B cell (primary cell): ENCODE data around the gene WDR46. TPM values are rescaled to one million over a fixed set of nuclear protein-coding genes. Genes with fewer than 3 reads are reported as not detected.

Experiments used
- ATAC-seq: fragments of 200-7000 bp; cut with Tn5 transposase; one replicate; pipeline ENCODE4 v1.10.0; 2021; ENCODE audit warnings: low read depth, mild to moderate bottlenecking, moderate number of reproducible peaks, moderate library complexity
- CTCF ChIA-PET: fragments of 350-600 bp; sonication (Branson Sonifier 250); formaldehyde crosslinking; loops from one replicate; lab custom pipeline; 2021; ENCODE audit warnings: antibody characterized with exemption, inconsistent platforms; lab: Charles Lee
- POLR2A ChIA-PET: fragments of 350-600 bp; sonication (Branson Sonifier 250); formaldehyde crosslinking; loops from one replicate; lab custom pipeline; 2021; ENCODE audit warnings: antibody characterized with exemption; lab: Charles Lee
- DNase-seq: peaks from one replicate; pipeline ENCODE4 v3.0.0; 2013
- H2AFZ ChIP-seq: 2 replicates; pipeline ENCODE4 v1.6.1; 2012; ENCODE audit warnings: mild to moderate bottlenecking, low read depth, low read length; ENCODE audit not compliant: insufficient read depth, poor library complexity, severe bottlenecking
- H3K27ac ChIP-seq, 2 donors: 1 replicate in 1 of 2; 2 replicates in 1 of 2; pipeline ENCODE4 v1.5.1; 2012 to 2013; ENCODE audit warnings: low read length in 2 of 2, mild to moderate bottlenecking in 2 of 2, moderate library complexity in 1 of 2
- H3K27me3 ChIP-seq, 4 experiments: fragments of 200-600 bp in 1 of 4; sonication (generic) in 1 of 4; replicated peaks in 1 of 4; 1 replicate in 2 of 4; 2 replicates in 2 of 4; pipeline versions ENCODE4 v1.6.1 to v1.7.0; 2013 to 2016; ENCODE audit warnings: low read length in 3 of 4, mild to moderate bottlenecking in 2 of 4, mixed read lengths in 1 of 4, moderate library complexity in 1 of 4; ENCODE audit not compliant: insufficient read depth in 4 of 4, control insufficient read depth in 3 of 4; ENCODE audit errors: control extremely low read depth in 1 of 4
- H3K36me3 ChIP-seq, 2 experiments: replicated peaks in 1 of 2; 1 replicate in 1 of 2; 2 replicates in 1 of 2; pipeline versions ENCODE4 v1.6.1 to v1.7.1; 2013; ENCODE audit warnings: low read length in 1 of 2; ENCODE audit not compliant: insufficient read depth in 2 of 2, control insufficient read depth in 1 of 2; ENCODE audit errors: control extremely low read depth in 1 of 2, extremely low read depth in 1 of 2
- H3K4me1 ChIP-seq, 2 donors: fragments of 200-600 bp in 1 of 2; sonication (generic) in 1 of 2; 1 replicate in 1 of 2; 2 replicates in 1 of 2; pipeline versions ENCODE4 v1.5.1 to v1.6.1; 2013 to 2017; ENCODE audit warnings: low read length in 2 of 2; ENCODE audit not compliant: control insufficient read depth in 2 of 2, insufficient read depth in 2 of 2
- H3K4me2 ChIP-seq: replicated peaks from 2 replicates; pipeline ENCODE3; 2012; ENCODE audit warnings: mild to moderate bottlenecking, low read depth, low read length; ENCODE audit not compliant: poor library complexity, severe bottlenecking
- H3K4me3 ChIP-seq, 5 experiments: fragments of 200-600 bp in 1 of 5; sonication (generic) in 1 of 5; 1 replicate in 3 of 5; 2 replicates in 2 of 5; pipeline versions ENCODE4 v1.5.1 to v1.7.0; 2011 to 2016; ENCODE audit warnings: low read length in 4 of 5, mild to moderate bottlenecking in 4 of 5, low read depth in 2 of 5, control low read depth in 1 of 5, moderate library complexity in 1 of 5; ENCODE audit not compliant: insufficient read depth in 1 of 5; ENCODE audit errors: control extremely low read depth in 1 of 5, extremely low read depth in 1 of 5
- H3K79me2 ChIP-seq: fragments of 200-600 bp; sonication (generic); one replicate; pipeline ENCODE4 v1.6.0; 2016; ENCODE audit warnings: low read length; ENCODE audit not compliant: control insufficient read depth, insufficient read depth
- H3K9ac ChIP-seq: fragments of 200-600 bp; sonication (generic); 2 replicates; pipeline ENCODE4 v1.6.1; 2017; ENCODE audit warnings: mild to moderate bottlenecking, low read length, moderate library complexity
- H3K9me3 ChIP-seq, 3 donors: one replicate each; pipeline versions ENCODE4 v1.6.1 to v1.7.1; 2013; ENCODE audit warnings: low read length in 2 of 3; ENCODE audit not compliant: control insufficient read depth in 2 of 3, insufficient read depth in 1 of 3; ENCODE audit errors: control extremely low read depth in 1 of 3
- H4K20me1 ChIP-seq: 2 replicates; pipeline ENCODE4 v1.6.0; 2012; ENCODE audit warnings: mild to moderate bottlenecking, low read length; ENCODE audit not compliant: insufficient read depth, control insufficient read depth, poor library complexity, severe bottlenecking
- H3K27ac Mint-ChIP-seq: one replicate; pipeline ENCODE4 v1.8.0; 2021; ENCODE audit warnings: mixed read lengths
- H3K27me3 Mint-ChIP-seq: one replicate; pipeline ENCODE4 v1.8.0; 2021; ENCODE audit warnings: mixed read lengths
- H3K4me1 Mint-ChIP-seq: one replicate; pipeline ENCODE4 v1.8.0; 2021; ENCODE audit warnings: mixed read lengths
- H3K4me3 Mint-ChIP-seq: one replicate; pipeline ENCODE4 v1.8.0; 2021; ENCODE audit warnings: mixed read lengths
- H3K9me3 Mint-ChIP-seq: one replicate; pipeline ENCODE4 v1.8.0; 2022; ENCODE audit warnings: mixed read lengths; ENCODE audit not compliant: insufficient read depth
- CTCF ChIP-seq: fragments of 200-600 bp; IDR thresholded peaks from one replicate; pipeline ENCODE4 v1.8.0; 2022; ENCODE audit warnings: antibody characterized with exemption, mild to moderate bottlenecking
- EZH2 ChIP-seq: IDR thresholded peaks from 2 replicates; pipeline ENCODE4 v1.6.1; 2012; ENCODE audit warnings: borderline replicate concordance, low read depth, mild to moderate bottlenecking, moderate library complexity, low read length; ENCODE audit not compliant: insufficient read depth, poor library complexity, severe bottlenecking
- WGBS: methylation state at CpG from one replicate; pipeline ENCODE4 v1.1.5; 2013; ENCODE audit warnings: missing lambda C conversion rate; ENCODE audit not compliant: insufficient coverage; 5-methylcytosine and 5-hydroxymethylcytosine counted together
- intact Hi-C: fragments of 100-400 bp; cut with micrococcal nuclease; formaldehyde crosslinking; loops from one replicate; pipeline ENCODE4 v1.10.0; 2022
- polyA plus RNA-seq: library from polyadenylated mRNA; depleted of rRNA; stranded (reverse); fragments of >200 nt; gene quantifications from 2 replicates; pipeline ENCODE4 v1.2.3, GENCODE V29; 2012
- total RNA-seq, 2 donors: library from RNA; stranded (reverse); fragments of 120-200 nt in 1 of 2; gene quantifications; 1 replicate in 1 of 2; 2 replicates in 1 of 2; pipeline versions ENCODE4 v1.2.3 to v1.2.4, GENCODE V29; 2013 to 2022

The WDR46 gene
- total and polyA plus RNA-seq, 2 donors (not counting 1 experiment from before 2014, with no cell fraction given), result 60.1 to 77.2 TPM

GRCh38 chr6:33276864-33277662, 12.0 kb downstream of the WDR46 start, which contains the start of gene B3GALT4:
Gene B3GALT4, plus strand, starts transcription at chr6:33277123. Its CDS starts 297 bp downstream, at chr6:33277420.
- no peaks in the 10 kb centered on the region for H3K27me3 Mint-ChIP-seq
- Histone ChIP-seq H3K9me3 (no peaks in the 10 kb centered on the region), H3K4me2 (peak within 1 kb of the TSS; percentile 95), H3K27me3 (no peaks in the 10 kb centered on the region), H3K9ac (peak within 1 kb of the TSS; percentile 91), H3K36me3 (peaks cover 5 to 59% of the 10 kb centered on the region in 2 experiments), H4K20me1 (peaks cover 54% of the 10 kb centered on the region), H3K4me1 (peaks cover 55 to 69% of the 10 kb centered on the region in 2 donors), H3K79me2 (peaks cover 33% of the 10 kb centered on the region), H3K4me3 (peak within 1 kb of the TSS; percentile 59 to 86 (median 78)), H3K27ac (peak within 1 kb of the TSS; percentile 80 to 87), H2AFZ (peak within 1 kb of the TSS; percentile 90)
- CTCF ChIA-PET, result interaction anchor here (0.6 to 3.9 kb wide), 21 partner anchors 10 to 812 kb away, joined by 3 to 41 read pairs (median 5); partner anchors contain the start of genes PFDN6, RGL2, TAPBP and WDR46
- POLR2A ChIA-PET, result interaction anchor here (0.6 to 5.1 kb wide), 16 partner anchors 12 to 162 kb away, joined by 3 to 39 read pairs (median 8); partner anchors contain the start of genes KIFC1, PFDN6, RGL2 and RING1
- peak within 1 kb of the TSS; percentile 92 for H3K4me3 Mint-ChIP-seq
- H3K27ac Mint-ChIP-seq, result peak within 1 kb of the TSS; percentile 98
- H3K4me1 Mint-ChIP-seq, result peaks cover 69% of the 10 kb centered on the region
- ATAC-seq (peak; percentile 72), DNase-seq (peak; percentile 88)
- WGBS, result under 1% methylated on average over 80 of the region's 80 CpGs
- peak; percentile 75 for TF ChIP-seq CTCF
- no peak for TF ChIP-seq EZH2
- intact Hi-C loops, result loop anchor here (1.0 kb wide), 3 partner anchors 12 to 68 kb away; partner anchors contain the start of genes PFDN6 and WDR46
- no peaks in the 10 kb centered on the region for H3K9me3 Mint-ChIP-seq
